ENCODE measurements around the gene DHX35. TPM values are rescaled to one million over a fixed set of nuclear protein-coding genes. Genes with fewer than 3 reads are reported as not detected.
A peak's percentile ranks its signal among the peaks of the same experiment; 100 is the strongest.

Gene DHX35
- polyA plus RNA-seq, 1 donor: 9.9 TPM

GRCh38 chr20:39029364-39029763 lies 67.2 kb downstream of the DHX35 start:
- no peak for DNase-seq

DNA sequence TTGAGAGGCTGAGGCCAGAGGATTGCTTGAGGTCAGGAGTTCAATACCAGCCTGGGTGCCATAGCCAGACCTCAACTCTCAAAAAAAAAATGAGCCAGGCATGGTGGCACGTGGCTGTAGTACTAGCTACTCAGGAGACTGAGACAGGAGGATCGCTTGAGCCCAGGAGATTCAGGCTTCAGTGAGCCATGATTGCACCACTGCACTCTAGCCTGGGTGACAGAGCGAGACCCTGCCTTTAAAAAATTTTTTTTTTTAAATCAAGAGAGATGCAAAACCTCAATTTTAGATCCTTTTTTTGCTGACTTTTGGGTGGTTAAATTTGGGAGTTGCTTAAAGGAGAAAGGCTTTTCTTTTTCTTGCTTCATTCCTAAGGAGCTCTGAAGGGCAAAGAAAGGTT lies 70.9 kb downstream of the DHX35 start:
- no peak for DNase-seq

DNA sequence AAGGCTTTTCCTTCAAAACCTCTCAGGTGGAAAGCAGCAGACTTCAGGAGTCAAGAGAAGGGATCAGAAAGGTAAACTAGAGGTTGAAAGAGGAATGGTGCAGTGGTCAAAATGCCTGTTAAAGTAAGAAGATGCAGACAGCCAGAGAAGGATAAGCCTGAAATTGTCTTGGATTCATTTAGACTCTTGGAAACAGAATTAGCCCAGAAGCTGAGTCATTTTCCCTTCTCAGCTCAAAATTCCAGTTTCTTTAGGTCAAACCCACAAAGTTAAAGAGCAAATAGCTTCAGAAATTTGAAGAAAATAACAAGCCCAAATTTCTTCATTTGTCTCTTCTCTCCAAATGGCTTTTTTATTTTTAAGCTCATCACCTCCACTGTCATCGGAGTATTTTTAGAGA lies 73.9 kb downstream of the DHX35 start:
- no peak for DNase-seq

- DNase-seq: no peak
Observed at GRCh38 chr20:39036851-39037250, 74.7 kb downstream of the DHX35 start.

DNA sequence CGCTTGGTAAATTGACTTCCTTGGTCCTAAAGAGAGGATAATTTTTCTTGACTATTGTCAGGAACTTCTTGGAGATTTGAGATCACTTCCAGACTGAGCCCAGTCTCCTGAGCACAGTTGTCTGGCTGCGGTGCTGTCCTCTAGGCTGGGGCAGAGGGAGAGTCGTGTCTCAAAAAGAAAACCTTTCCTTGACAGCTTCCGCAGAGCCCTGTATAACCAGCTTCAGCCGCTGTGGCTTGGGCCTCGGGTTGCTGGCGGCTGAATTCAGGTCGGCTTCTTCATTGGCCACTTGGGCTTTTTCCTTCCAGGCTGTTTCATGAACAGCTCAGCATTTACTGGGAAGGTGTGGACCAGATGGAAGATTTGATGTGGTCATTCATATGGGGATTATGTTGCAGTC lies 75.9 kb downstream of the DHX35 start:
- no peak for DNase-seq

DNA sequence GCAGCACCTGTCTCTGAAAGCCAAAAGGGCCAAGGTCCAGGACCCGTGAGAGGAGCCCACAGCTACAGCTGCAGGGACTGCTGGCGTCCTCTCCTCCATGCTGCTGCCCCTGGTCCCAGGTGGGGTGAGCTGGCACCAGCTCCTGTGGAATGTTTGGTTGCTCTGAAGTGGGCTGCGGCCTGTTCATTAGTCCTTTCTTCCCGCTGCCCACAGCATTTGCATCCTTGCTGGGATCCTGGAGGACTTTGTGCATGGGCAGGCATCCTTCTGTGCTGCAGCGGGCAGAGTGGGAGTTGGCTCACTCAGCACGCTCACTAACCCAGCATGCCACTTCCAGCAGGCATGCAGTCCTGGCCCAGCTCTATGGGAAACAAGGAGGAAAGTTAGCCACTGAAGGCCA lies 76.4 kb downstream of the DHX35 start:
- DNase-seq: no peak

- no peak for DNase-seq
Observed at GRCh38 chr20:39039261-39039660, 77.1 kb downstream of the DHX35 start.

DNA sequence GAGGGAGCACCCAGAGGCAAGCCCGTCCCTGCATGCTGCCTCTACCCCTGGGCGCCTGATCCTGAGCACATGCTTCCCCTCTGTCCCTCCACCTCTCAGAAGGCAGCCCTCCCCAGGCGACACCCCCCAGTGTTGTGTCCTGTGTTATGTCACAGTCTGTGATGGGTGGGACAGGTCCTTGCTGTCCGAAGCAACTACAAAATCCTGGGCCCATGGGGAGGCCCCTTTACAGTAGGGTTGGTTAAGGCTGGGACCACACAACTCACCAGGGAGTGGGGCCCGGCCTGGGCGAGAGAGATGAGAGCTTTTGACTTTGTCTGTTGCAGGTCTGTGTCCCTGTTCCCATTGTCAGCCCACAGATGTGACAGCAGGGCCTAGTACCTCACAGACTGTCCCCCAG lies 78.0 kb downstream of the DHX35 start:
- no peak for DNase-seq

- DNase-seq: no peak
Observed at GRCh38 chr20:39041067-39041466, 78.9 kb downstream of the DHX35 start.

GRCh38 chr20:39042279-39043150 lies 80.4 kb downstream of the DHX35 start:
- no peak for DNase-seq

DNA sequence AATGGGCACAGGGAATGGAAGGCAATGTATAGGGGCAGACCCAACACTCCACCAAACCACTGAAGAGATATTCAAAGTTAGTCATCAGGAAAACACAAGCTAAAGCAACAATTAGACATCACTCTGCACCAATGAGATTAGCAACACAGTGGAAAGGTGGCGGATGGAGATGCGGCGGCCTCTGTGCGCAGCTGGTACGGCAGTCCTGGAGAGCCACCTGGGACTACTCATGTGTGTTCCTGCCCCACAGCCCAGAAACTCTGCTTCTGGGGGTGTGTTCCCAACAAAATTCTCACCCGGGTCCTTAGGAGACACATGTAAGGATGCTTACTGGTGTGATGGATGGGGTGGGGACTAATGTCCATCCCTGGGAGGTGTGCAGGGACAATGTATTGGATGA lies 82.4 kb downstream of the DHX35 start:
- DNase-seq: no peak

GRCh38 chr20:39045676-39046075 lies 83.5 kb downstream of the DHX35 start:
- no peak for DNase-seq

DNA sequence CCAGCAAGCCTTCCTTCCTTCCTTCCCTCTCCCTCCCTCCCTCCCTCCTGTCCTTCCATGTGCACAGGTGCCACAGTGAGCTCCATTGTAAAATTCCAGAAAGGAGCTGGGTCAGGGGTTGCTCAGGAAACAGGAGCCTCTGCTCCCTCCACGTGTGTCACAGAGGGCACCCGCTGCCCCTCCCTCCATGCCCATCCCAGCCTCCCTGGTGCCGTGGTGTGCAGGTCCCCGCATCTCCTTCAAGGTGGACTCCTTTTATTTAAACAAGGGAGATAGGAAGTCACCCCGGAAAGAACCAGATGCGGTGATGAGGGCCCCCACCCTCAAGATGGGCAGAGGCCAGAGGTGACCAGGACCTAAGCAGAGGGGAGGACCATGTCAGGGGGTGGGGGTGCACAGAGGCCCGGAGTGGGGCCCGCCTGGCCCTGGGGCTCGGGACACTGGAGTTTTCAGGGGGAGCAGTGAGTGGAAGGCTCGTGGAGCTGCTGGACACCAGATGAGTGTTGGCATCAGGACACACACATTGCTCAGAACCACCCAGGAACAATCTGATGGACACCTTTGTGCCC lies 85.4 kb downstream of the DHX35 start:
- DNase-seq: no peak

DNA sequence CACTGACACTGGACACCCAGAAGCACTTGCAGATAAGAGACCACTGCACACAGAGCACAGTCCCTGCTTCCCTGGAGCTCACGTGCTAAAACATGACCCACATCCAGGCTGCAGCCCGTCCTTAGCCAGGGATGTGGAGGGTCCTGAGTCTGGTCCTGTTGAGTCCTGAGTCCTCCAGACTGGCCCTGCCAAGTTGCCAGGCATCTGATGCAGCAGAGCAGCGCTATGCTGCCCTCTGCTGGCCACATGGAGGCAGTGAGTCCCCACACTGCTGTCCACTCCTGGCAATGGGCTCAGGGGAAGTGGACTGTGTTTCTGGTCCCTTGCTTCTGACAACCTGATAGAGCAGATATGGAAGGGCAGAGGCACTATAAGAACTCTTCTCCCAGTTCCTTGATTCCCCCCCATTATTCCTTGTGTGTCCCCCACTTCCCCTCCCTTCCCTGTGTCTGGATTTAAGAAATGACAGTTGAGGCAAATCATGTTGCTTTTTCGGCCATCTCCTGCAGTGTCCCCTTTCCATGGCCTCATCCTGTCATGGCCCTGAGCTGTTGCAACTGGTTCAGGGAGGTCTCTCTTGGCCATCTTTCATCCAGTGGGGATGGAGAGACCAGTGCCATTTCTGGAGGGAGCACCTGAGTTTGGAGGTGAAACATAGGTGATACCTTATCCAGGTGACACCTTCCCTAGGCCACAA lies 86.0 kb downstream of the DHX35 start:
- DNase-seq: peak; percentile 80

- DNase-seq: no peak
Observed at GRCh38 chr20:39049148-39049547, 87.0 kb downstream of the DHX35 start.

GRCh38 chr20:39049684-39050554 lies 87.8 kb downstream of the DHX35 start:
- DNase-seq: peak; percentile 77

- no peak for DNase-seq
Observed at GRCh38 chr20:39050555-39050902, 88.4 kb downstream of the DHX35 start.

DNA sequence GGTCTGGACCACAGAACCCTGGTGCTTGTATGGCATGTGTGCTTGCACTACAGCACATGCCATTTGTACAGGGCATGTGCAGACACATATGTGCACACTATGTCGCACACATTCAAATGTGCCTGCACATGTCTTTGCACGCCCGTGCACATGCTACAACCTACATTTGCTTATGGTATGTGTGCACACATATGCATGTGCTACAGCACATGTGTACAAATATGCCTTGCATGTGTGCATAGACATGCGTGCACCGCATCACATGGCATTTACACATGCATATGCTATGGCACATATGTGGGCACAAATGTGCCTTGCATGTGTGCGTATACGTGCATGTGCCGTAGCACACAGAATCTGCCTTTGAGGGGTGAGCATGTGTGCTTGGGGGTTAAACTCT lies 90.5 kb downstream of the DHX35 start:
- no peak for DNase-seq

DNA sequence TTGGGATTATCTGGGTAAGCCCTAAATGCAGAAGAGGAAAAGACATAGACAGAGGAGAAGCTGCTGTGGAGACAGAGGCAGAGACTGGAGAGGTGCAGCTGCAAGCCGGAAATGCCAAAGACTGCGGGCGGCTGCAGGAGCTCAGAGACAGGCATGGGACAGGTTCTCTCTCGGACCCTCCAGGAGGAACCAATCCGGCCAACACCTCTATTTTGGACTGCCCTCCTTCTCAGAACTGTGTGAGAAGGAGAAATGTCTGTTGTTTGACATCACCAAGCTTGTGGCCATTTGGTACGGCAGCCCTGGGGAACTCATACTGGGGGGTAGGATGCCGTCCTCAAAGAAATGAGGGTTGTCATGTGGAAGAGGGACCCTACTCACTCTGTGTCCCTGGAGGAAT lies 95.0 kb downstream of the DHX35 start:
- DNase-seq: no peak

- DNase-seq: no peak
Observed at GRCh38 chr20:39057911-39058310, 95.8 kb downstream of the DHX35 start.

DNA sequence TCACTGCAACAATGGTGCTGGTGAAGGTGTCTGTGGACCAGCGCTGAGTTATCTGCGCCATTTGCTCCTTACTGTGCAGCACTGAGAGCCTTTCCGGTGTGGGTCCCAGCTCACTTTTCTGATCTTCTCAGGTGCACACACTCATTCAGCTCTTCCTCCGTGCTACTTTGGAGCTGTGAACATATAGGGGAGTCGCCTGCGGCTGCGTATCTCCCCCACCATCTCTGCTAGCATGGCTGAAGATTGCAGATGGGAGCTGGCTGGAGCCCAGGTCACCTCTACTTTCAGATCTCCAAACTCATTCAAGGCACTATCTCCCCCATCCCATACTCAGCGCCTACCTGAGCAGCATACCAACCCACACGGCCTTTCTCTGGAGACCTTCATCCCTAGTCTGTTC lies 96.9 kb downstream of the DHX35 start:
- DNase-seq: no peak

GRCh38 chr20:39066471-39067242 lies 104.5 kb downstream of the DHX35 start:
- DNase-seq: no peak

Data from hindlimb muscle (tissue), 1 donor.